GOT3 (cell line): ENCODE results near the gene ANO5.
"Not testable (repeated sequence)": the region's sequence is repeated elsewhere in the genome, so short reads cannot be mapped to it uniquely, and the experiment has no call there.

ENCODE experiments used
- DNase-seq: peaks from one replicate; lab custom pipeline; 2025; ENCODE audit warnings: mixed read lengths; lab: John Stamatoyannopoulos, UW

ANO5 gene

GRCh38 chr11:22197139-22198005 is 4.5 kb downstream of the ANO5 start:
- no peak for DNase-seq

GRCh38 chr11:22199243-22199642 is 6.4 kb downstream of the ANO5 start:
- DNase-seq = no peak

- no peak for DNase-seq
Observed at GRCh38 chr11:22203281-22203680, 10.4 kb downstream of the ANO5 start.

GRCh38 chr11:22207162-22207561 is 14.3 kb downstream of the ANO5 start:
- DNase-seq = no peak

- no peak for DNase-seq
Observed at GRCh38 chr11:22208151-22208858, 15.4 kb downstream of the ANO5 start.

GRCh38 chr11:22216940-22217339 is 24.1 kb downstream of the ANO5 start:
- DNase-seq = no peak

- no peak for DNase-seq
Observed at GRCh38 chr11:22221143-22221542, 28.3 kb downstream of the ANO5 start.

GRCh38 chr11:22225190-22225589 is 32.3 kb downstream of the ANO5 start:
- no peak for DNase-seq

GRCh38 chr11:22234743-22235142 is 41.9 kb downstream of the ANO5 start:
- no peak for DNase-seq

- DNase-seq = no peak
Observed at GRCh38 chr11:22244986-22245592, 52.2 kb downstream of the ANO5 start.

- DNase-seq = no peak
Observed at GRCh38 chr11:22246992-22247391, 54.1 kb downstream of the ANO5 start.

GRCh38 chr11:22249871-22250270 is 57.0 kb downstream of the ANO5 start:
- no peak for DNase-seq

- DNase-seq = no peak
Observed at GRCh38 chr11:22256876-22257275, 64.0 kb downstream of the ANO5 start.

- no peak for DNase-seq
Observed at GRCh38 chr11:22263613-22264012, 70.7 kb downstream of the ANO5 start.

GRCh38 chr11:22268983-22269624 is 76.2 kb downstream of the ANO5 start:
- not testable (repeated sequence) for DNase-seq

GRCh38 chr11:22273781-22274180 is 80.9 kb downstream of the ANO5 start:
- DNase-seq = no peak

GRCh38 chr11:22275600-22275999 is 82.7 kb downstream of the ANO5 start:
- no peak for DNase-seq

GRCh38 chr11:22276535-22276934 is 83.7 kb downstream of the ANO5 start:
- no peak for DNase-seq

GRCh38 chr11:22284991-22285390 is 92.1 kb downstream of the ANO5 start:
- not testable (repeated sequence) for DNase-seq

GRCh38 chr11:22302368-22302767 is 109.5 kb downstream of the ANO5 start:
- DNase-seq = no peak

GRCh38 chr11:22304337-22304961 is 111.6 kb downstream of the ANO5 start:
- no peak for DNase-seq

- no peak for DNase-seq
Observed at GRCh38 chr11:22317656-22318055, 124.8 kb downstream of the ANO5 start.
